ENCODE results near the gene KIF18B.

KIF18B gene

GRCh38 chr17:44878627-44879221 is 68.8 kb downstream of the KIF18B start:
- Histone ChIP-seq H3K27me3 (ENCODE audit: insufficient read depth, insufficient read length) (no peaks in the 10 kb centered on the region), H3K9ac (ENCODE audit: insufficient read length, low read depth) (no peak overlapping the region), H3K9me3 (ENCODE audit: insufficient read depth, low read length) (no peaks in the 10 kb centered on the region), H3K4me1 (ENCODE audit: insufficient read depth, insufficient read length) (no peaks in the 10 kb centered on the region), H3K4me3 (ENCODE audit: insufficient read length, low read depth) (no peak overlapping the region), H3K36me3 (ENCODE audit: insufficient read depth, insufficient read length, low read length) (peaks cover 98% of the 10 kb centered on the region)
- TF ChIP-seq SUZ12 (IDR thresholded peaks at IDR 0.05; ENCODE audit: extremely low read depth, insufficient read depth, insufficient read length) (no peak), YY1 (IDR thresholded peaks at IDR 0.05; ENCODE audit: insufficient read depth, insufficient read length) (no peak), ZNF274 (IDR thresholded peaks at IDR 0.05; ENCODE audit: low read depth, low read length) (no peak)
- DNase-seq (ENCODE audit: low read depth, low spot score) = no peak

GRCh38 chr17:44877121-44877520 is 70.5 kb downstream of the KIF18B start:
- no peaks in the 10 kb centered on the region for H3K27me3 ChIP-seq (ENCODE audit: insufficient read depth, insufficient read length)
- H3K4me1 ChIP-seq (ENCODE audit: insufficient read depth, insufficient read length) = no peaks in the 10 kb centered on the region
- no peak overlapping the region for H3K4me3 ChIP-seq (ENCODE audit: insufficient read length, low read depth)
- DNase-seq (ENCODE audit: low read depth, low spot score) = no peak
- H3K36me3 ChIP-seq (ENCODE audit: insufficient read depth, insufficient read length, low read length) = peaks cover 95% of the 10 kb centered on the region
- H3K9me3 ChIP-seq (ENCODE audit: insufficient read depth, low read length) = no peaks in the 10 kb centered on the region
- H3K9ac ChIP-seq (ENCODE audit: insufficient read length, low read depth) = no peak overlapping the region
- TF ChIP-seq YY1 (IDR thresholded peaks at IDR 0.05; ENCODE audit: insufficient read depth, insufficient read length) = no peak
- TF ChIP-seq ZNF274 (IDR thresholded peaks at IDR 0.05; ENCODE audit: low read depth, low read length) = no peak
- no peak for TF ChIP-seq SUZ12 (IDR thresholded peaks at IDR 0.05; ENCODE audit: extremely low read depth, insufficient read depth, insufficient read length)

GRCh38 chr17:44875761-44876160 is 71.8 kb downstream of the KIF18B start:
- no peak for DNase-seq (ENCODE audit: low read depth, low spot score)
- H3K36me3 ChIP-seq (ENCODE audit: insufficient read depth, insufficient read length, low read length) = peaks cover 90% of the 10 kb centered on the region
- H3K9me3 ChIP-seq (ENCODE audit: insufficient read depth, low read length) = no peaks in the 10 kb centered on the region
- H3K4me1 ChIP-seq (ENCODE audit: insufficient read depth, insufficient read length) = no peaks in the 10 kb centered on the region
- no peaks in the 10 kb centered on the region for H3K27me3 ChIP-seq (ENCODE audit: insufficient read depth, insufficient read length)
- no peak overlapping the region for H3K9ac ChIP-seq (ENCODE audit: insufficient read length, low read depth)
- TF ChIP-seq YY1 (IDR thresholded peaks at IDR 0.05; ENCODE audit: insufficient read depth, insufficient read length) (no peak), SUZ12 (IDR thresholded peaks at IDR 0.05; ENCODE audit: extremely low read depth, insufficient read depth, insufficient read length) (no peak), ZNF274 (IDR thresholded peaks at IDR 0.05; ENCODE audit: low read depth, low read length) (no peak)
- no peak overlapping the region for H3K4me3 ChIP-seq (ENCODE audit: insufficient read length, low read depth)

Measured in NT2/D1 (cell line).